GM12872 (cell line): ENCODE data around the gene UBE2I.

Source experiments
- TF ChIP-seq, protein P1 (sequence below): IDR thresholded peaks from 3 replicates; pipeline ENCODE4 v1.5.1; 2011; ENCODE audit warnings: low read depth, mild to moderate bottlenecking, low read length, moderate library complexity; ENCODE audit not compliant: insufficient read depth

The UBE2I gene

GRCh38 chr16:1310832-1311200 lies 1.4 kb downstream of the UBE2I start:
- TF ChIP-seq, protein P1, sequence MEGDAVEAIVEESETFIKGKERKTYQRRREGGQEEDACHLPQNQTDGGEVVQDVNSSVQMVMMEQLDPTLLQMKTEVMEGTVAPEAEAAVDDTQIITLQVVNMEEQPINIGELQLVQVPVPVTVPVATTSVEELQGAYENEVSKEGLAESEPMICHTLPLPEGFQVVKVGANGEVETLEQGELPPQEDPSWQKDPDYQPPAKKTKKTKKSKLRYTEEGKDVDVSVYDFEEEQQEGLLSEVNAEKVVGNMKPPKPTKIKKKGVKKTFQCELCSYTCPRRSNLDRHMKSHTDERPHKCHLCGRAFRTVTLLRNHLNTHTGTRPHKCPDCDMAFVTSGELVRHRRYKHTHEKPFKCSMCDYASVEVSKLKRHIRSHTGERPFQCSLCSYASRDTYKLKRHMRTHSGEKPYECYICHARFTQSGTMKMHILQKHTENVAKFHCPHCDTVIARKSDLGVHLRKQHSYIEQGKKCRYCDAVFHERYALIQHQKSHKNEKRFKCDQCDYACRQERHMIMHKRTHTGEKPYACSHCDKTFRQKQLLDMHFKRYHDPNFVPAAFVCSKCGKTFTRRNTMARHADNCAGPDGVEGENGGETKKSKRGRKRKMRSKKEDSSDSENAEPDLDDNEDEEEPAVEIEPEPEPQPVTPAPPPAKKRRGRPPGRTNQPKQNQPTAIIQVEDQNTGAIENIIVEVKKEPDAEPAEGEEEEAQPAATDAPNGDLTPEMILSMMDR = no peak

- TF ChIP-seq, protein P1 = no peak
Measured at GRCh38 chr16:1311212-1311737, 1.8 kb downstream of the UBE2I start.

- TF ChIP-seq, protein P1 = no peak
Measured at GRCh38 chr16:1311738-1312466, 2.5 kb downstream of the UBE2I start.

DNA sequence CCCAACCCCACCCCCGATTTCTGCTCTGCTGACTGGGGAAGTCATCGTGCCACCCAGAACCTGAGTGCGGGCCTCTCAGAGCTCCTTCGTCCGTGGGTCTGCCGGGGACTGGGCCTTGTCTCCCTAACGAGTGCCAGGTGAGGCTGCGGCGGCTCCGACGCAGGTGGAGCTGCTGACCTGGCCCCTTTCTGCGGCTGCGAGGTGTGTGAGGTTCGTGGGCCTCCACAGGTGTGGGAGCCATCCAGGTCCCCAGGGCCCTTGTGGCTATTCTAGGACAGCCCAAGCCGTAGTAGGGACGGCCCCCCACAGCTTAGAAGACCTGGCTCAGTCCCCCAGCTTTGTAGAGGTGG lies 3.0 kb downstream of the UBE2I start:
- TF ChIP-seq, protein P1 = no peak

DNA sequence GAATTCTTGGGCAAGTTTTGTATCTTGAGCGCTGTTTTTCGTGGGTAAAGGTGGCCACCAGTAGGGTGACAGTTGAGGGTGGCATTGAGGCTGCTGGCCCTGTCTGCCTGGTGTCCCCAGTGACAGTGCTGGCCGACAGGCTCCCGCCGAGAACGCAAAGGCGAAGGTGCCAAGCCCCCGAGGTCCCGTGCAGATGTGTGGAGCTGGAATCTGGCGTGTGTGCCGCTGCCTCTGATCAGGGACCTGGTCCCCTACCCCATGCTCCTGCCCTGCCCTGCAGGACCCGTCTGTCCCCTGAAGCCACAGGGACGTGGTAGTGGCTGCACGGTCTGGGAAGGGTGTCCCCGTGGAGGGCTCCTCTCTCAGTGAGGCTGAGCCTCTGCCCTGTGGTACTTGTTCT lies 3.5 kb downstream of the UBE2I start:
- TF ChIP-seq, protein P1 = no peak

GRCh38 chr16:1313721-1314369 lies 4.4 kb downstream of the UBE2I start:
- TF ChIP-seq, protein P1 = no peak

DNA sequence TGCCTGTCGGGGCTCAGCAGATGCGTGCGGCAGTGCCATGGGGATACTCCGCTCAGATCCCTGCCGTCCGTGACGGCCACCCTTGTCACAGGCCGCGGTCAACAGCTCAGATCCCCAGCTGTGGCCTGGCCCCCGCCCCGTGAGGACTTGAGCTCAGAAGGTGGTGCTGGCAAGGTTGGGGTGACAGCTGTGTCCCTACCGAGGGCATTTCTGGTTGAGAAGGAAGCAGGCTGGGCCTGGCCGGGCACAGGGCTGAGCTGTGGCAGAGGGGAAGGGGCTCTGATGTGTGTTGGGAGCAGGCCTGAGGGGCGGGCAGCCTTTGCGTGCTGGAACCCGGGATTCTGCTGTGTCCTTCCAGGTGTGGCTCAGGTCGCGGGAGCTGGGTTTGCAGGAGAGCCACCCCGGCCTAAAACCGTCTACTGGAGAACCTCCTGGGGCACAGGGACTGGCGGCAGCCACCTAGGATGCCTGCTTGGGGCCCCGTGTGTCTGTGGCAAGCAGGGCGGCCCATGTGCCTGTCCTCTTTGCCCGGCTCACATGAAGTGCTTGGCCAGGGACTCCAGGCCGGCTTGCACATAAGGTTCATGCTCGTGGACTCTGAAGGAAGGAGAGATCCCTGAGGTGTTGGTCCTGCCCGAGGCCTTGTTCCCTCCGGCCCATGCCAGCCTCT lies 5.1 kb downstream of the UBE2I start:
- TF ChIP-seq, protein P1 = no peak
